Astrocyte (in vitro differentiated cells and primary cell): Measurements from ENCODE around the gene SARNP.

Source experiments
- EZH2 ChIP-seq: IDR thresholded peaks from 2 replicates; pipeline ENCODE4 v1.6.1; 2012; ENCODE audit warnings: mild to moderate bottlenecking, low read length, inconsistent platforms; ENCODE audit not compliant: insufficient read depth
- TF ChIP-seq, protein P1 (sequence below): IDR thresholded peaks from 2 replicates; pipeline ENCODE4 v1.5.1; 2011; ENCODE audit warnings: low read depth, mild to moderate bottlenecking, inconsistent platforms, low read length, moderate library complexity; ENCODE audit not compliant: insufficient read depth

DNA sequence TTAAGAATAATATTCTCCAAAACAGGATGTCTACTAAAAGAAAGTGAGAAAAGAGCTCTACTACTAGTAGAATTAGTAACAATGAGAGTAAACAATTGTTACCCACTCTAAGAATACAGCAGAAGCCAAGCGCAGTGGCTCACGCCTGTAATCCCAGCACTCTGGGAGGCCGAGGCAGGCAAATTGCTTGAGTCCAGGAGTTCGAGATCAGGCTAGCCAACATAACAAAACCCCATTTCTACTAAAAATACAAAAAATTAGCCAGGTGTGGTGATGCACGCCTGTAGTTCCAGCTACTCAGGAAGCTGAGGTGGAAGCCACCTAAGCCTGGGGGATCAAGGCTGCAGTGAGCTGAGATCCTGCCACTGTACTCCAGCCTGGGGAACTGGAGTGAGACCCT is 7.2 kb upstream of the SARNP start:
- TF ChIP-seq, protein P1, sequence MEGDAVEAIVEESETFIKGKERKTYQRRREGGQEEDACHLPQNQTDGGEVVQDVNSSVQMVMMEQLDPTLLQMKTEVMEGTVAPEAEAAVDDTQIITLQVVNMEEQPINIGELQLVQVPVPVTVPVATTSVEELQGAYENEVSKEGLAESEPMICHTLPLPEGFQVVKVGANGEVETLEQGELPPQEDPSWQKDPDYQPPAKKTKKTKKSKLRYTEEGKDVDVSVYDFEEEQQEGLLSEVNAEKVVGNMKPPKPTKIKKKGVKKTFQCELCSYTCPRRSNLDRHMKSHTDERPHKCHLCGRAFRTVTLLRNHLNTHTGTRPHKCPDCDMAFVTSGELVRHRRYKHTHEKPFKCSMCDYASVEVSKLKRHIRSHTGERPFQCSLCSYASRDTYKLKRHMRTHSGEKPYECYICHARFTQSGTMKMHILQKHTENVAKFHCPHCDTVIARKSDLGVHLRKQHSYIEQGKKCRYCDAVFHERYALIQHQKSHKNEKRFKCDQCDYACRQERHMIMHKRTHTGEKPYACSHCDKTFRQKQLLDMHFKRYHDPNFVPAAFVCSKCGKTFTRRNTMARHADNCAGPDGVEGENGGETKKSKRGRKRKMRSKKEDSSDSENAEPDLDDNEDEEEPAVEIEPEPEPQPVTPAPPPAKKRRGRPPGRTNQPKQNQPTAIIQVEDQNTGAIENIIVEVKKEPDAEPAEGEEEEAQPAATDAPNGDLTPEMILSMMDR = no peak
- no peak for TF ChIP-seq EZH2
